T-cell (primary cell): Measurements from ENCODE around the gene GART. TPM values are rescaled to one million over a fixed set of nuclear protein-coding genes. Genes with fewer than 3 reads are reported as not detected.
"Not testable (repeated sequence)": the region's sequence is repeated elsewhere in the genome, so short reads cannot be mapped to it uniquely, and the experiment has no call there.

Experiments
- ATAC-seq, 4 experiments: fragments of 200-7000 bp in 3 of 4; fragments of 150-1000 bp in 1 of 4; cut with Tn5 transposase; replicated peaks in 1 of 4; 1 replicate in 3 of 4; 2 replicates in 1 of 4; pipeline ENCODE4 v1.10.0; 2021; ENCODE audit warnings: moderate library complexity in 3 of 4, mild to moderate bottlenecking in 2 of 4, moderate number of reproducible peaks in 1 of 4
- CTCF ChIA-PET, 2 donors: fragments of 300-600 bp; sonication (Branson Sonifier 250); formaldehyde crosslinking; loops; one replicate each; lab custom pipeline; 2022; ENCODE audit warnings: antibody characterized with exemption in 2 of 2; lab: Charles Lee
- POLR2A ChIA-PET, 2 donors: fragments of 300-600 bp; sonication (Branson Sonifier 250); formaldehyde crosslinking; loops; one replicate each; lab custom pipeline; 2022; ENCODE audit warnings: antibody characterized with exemption in 2 of 2; lab: Charles Lee
- DNase-seq, 35 experiments: peaks; one replicate each; pipeline versions ENCODE4 v3.0.0 to v3.0.0-alpha.2; 2013 to 2023
- H3K27ac ChIP-seq: one replicate; pipeline ENCODE4 v1.5.1; 2013; ENCODE audit warnings: low read length
- H3K27me3 ChIP-seq, 2 experiments: replicated peaks in 1 of 2; 1 replicate in 1 of 2; 2 replicates in 1 of 2; pipeline versions ENCODE4 v1.6.1 to v1.7.0; 2013; ENCODE audit warnings: low read length in 1 of 2, mixed read lengths in 1 of 2; ENCODE audit not compliant: control insufficient read depth in 2 of 2, insufficient read depth in 2 of 2; ENCODE audit errors: extremely low read depth in 1 of 2
- H3K36me3 ChIP-seq, 2 donors: 1 replicate in 1 of 2; 2 replicates in 1 of 2; pipeline versions ENCODE4 v1.6.1 to v1.7.0; 2013; ENCODE audit warnings: low read length in 1 of 2; ENCODE audit not compliant: control insufficient read depth in 2 of 2, insufficient read depth in 1 of 2; ENCODE audit errors: extremely low read depth in 1 of 2
- H3K4me1 ChIP-seq, 2 experiments: 1 replicate in 1 of 2; 2 replicates in 1 of 2; pipeline versions ENCODE4 v1.6.1 to v1.7.0; 2013; ENCODE audit warnings: low read length in 2 of 2, mixed read lengths in 1 of 2; ENCODE audit not compliant: insufficient read depth in 2 of 2, control insufficient read depth in 1 of 2; ENCODE audit errors: extremely low read depth in 1 of 2
- H3K4me3 ChIP-seq, 2 donors: 1 replicate in 1 of 2; 2 replicates in 1 of 2; pipeline versions ENCODE4 v1.5.1 to v1.7.0; 2013; ENCODE audit warnings: mild to moderate bottlenecking in 2 of 2, low read length in 1 of 2, moderate library complexity in 1 of 2; ENCODE audit not compliant: control insufficient read depth in 1 of 2; ENCODE audit errors: extremely low read depth in 1 of 2
- H3K9me3 ChIP-seq: 2 replicates; pipeline ENCODE4 v1.7.0; 2013
- H3K27ac Mint-ChIP-seq, 2 donors: one replicate each; pipeline ENCODE4 v1.8.0; 2020 to 2021; ENCODE audit warnings: mild to moderate bottlenecking in 2 of 2, mixed read lengths in 2 of 2
- H3K27me3 Mint-ChIP-seq, 2 donors: one replicate each; pipeline ENCODE4 v1.8.0; 2021 to 2022; ENCODE audit warnings: mixed read lengths in 2 of 2
- H3K36me3 Mint-ChIP-seq: one replicate; pipeline ENCODE4 v1.8.0; 2021; ENCODE audit warnings: mixed read lengths
- H3K4me1 Mint-ChIP-seq, 3 donors: one replicate each; pipeline ENCODE4 v1.8.0; 2020 to 2022; ENCODE audit warnings: mixed read lengths in 3 of 3, mild to moderate bottlenecking in 1 of 3
- H3K4me3 Mint-ChIP-seq, 3 donors: one replicate each; pipeline ENCODE4 v1.8.0; 2020 to 2022; ENCODE audit warnings: mild to moderate bottlenecking in 3 of 3, mixed read lengths in 3 of 3, moderate library complexity in 3 of 3
- H3K9me3 Mint-ChIP-seq, 3 donors: one replicate each; pipeline ENCODE4 v1.8.0; 2020 to 2022; ENCODE audit warnings: mixed read lengths in 3 of 3
- WGBS: methylation state at CpG from one replicate; pipeline ENCODE4 v1.1.5; 2013; ENCODE audit warnings: missing lambda C conversion rate; ENCODE audit not compliant: insufficient coverage; 5-methylcytosine and 5-hydroxymethylcytosine counted together
- total RNA-seq, 35 experiments: library from RNA in 6 of 35; stranded (reverse) in 6 of 35; fragments of 120-200 nt in 1 of 35; gene quantifications; one replicate each; pipeline versions ENCODE4 v1.2.1 to v1.2.4 and lab custom pipeline; 2013 to 2026

Gene GART
- total RNA-seq, 5 donors from 2014 or later (not counting 1 experiment from before 2014, with no cell fraction given): 37.6 to 97.4 (median 84.6) TPM

GRCh38 chr21:33578959-33579542, 37.1 kb upstream of the GART start:
- Mint-ChIP-seq H3K27ac (peak overlapping the region; percentile 13 to 27), H3K27me3 (no peaks in the 10 kb centered on the region), H3K9me3 (no peaks in the 10 kb centered on the region), H3K36me3 (peaks cover 20% of the 10 kb centered on the region), H3K4me3 (no peak overlapping the region), H3K4me1 (peaks cover 0 to 3% (median 2%) of the 10 kb centered on the region in 3 donors)
- H3K4me3 ChIP-seq: no peak overlapping the region
- H3K27me3 ChIP-seq: no peaks in the 10 kb centered on the region
- H3K9me3 ChIP-seq: no peaks in the 10 kb centered on the region
- 71% methylated on average over 1 of the region's 7 CpGs for WGBS
- POLR2A ChIA-PET: interaction anchor here (0.5 to 0.7 kb wide), 3 partner anchors 22 to 216 kb away, joined by 4 to 9 read pairs (median 7); no protein-coding TSS in a partner anchor
- ATAC-seq (no peak), DNase-seq (no peak)
- H3K27ac ChIP-seq: no peak overlapping the region
- CTCF ChIA-PET: interaction anchor here in 1 of 2 donors (0.6 kb wide), 1 partner anchor 13 kb away, joined by 3 read pairs; no protein-coding TSS in a partner anchor
- H3K36me3 ChIP-seq: peaks cover 0 to 32% of the 10 kb centered on the region in 2 donors
- H3K4me1 ChIP-seq: no peaks in the 10 kb centered on the region

GRCh38 chr21:33578214-33578613, 36.3 kb upstream of the GART start:
- H3K4me1 Mint-ChIP-seq: peaks cover 0 to 6% (median 5%) of the 10 kb centered on the region in 3 donors
- H3K4me1 ChIP-seq: no peaks in the 10 kb centered on the region
- CTCF ChIA-PET: no interaction called here
- no peak overlapping the region for H3K4me3 ChIP-seq
- H3K27me3 Mint-ChIP-seq: no peaks in the 10 kb centered on the region
- no peaks in the 10 kb centered on the region for H3K27me3 ChIP-seq
- H3K27ac Mint-ChIP-seq: peak overlapping the region in 1 of 2 donors; percentile 16
- DNase-seq (no peak), ATAC-seq (no peak)
- no peaks in the 10 kb centered on the region for H3K9me3 ChIP-seq
- POLR2A ChIA-PET: no interaction called here
- no CpG with 5 or more reads among the region's 2 CpGs for WGBS
- H3K36me3 ChIP-seq: peaks cover 0 to 40% of the 10 kb centered on the region in 2 donors
- no peak overlapping the region for H3K27ac ChIP-seq
- no peaks in the 10 kb centered on the region for H3K9me3 Mint-ChIP-seq
- no peak overlapping the region for H3K4me3 Mint-ChIP-seq
- peaks cover 25% of the 10 kb centered on the region for H3K36me3 Mint-ChIP-seq

GRCh38 chr21:33576741-33577141, 34.8 kb upstream of the GART start:
- H3K4me3 Mint-ChIP-seq, POLR2A ChIA-PET: not testable (repeated sequence)

GRCh38 chr21:33572350-33572749, 30.4 kb upstream of the GART start:
- no peaks in the 10 kb centered on the region for H3K9me3 ChIP-seq
- H3K27ac ChIP-seq: no peak overlapping the region
- ATAC-seq (no peak), DNase-seq (no peak)
- ChIA-PET CTCF (interaction anchor here (0.7 to 0.9 kb wide), 3 partner anchors 11 to 917 kb away, joined by 4 to 5 read pairs (median 4); no protein-coding TSS in a partner anchor), POLR2A (interaction anchor here (0.6 to 1.4 kb wide), 6 partner anchors 11 to 277 kb away, joined by 3 to 10 read pairs (median 6); partner anchors contain the start of genes DONSON (in 1 of the 2) and SON (in 1 of the 2))
- no peaks in the 10 kb centered on the region for H3K27me3 ChIP-seq
- Mint-ChIP-seq H3K27me3 (no peaks in the 10 kb centered on the region), H3K4me3 (no peak overlapping the region), H3K27ac (peak overlapping the region; percentile 28 to 44), H3K4me1 (peaks cover 12 to 32% (median 26%) of the 10 kb centered on the region in 3 donors), H3K9me3 (no peaks in the 10 kb centered on the region), H3K36me3 (peaks cover 53% of the 10 kb centered on the region)
- H3K4me3 ChIP-seq: no peak overlapping the region
- no CpG with 5 or more reads among the region's 3 CpGs for WGBS
- peaks cover 6 to 82% of the 10 kb centered on the region in 2 donors for H3K36me3 ChIP-seq
- peaks cover 0 to 10% of the 10 kb centered on the region in 2 experiments for H3K4me1 ChIP-seq

More at GRCh38 chr21:33576741-33577141, 34.8 kb upstream of the GART start:
- H3K4me3 ChIP-seq, DNase-seq, H3K9me3 Mint-ChIP-seq, ATAC-seq, H3K27me3 ChIP-seq, CTCF ChIA-PET, H3K9me3 ChIP-seq, H3K27ac ChIP-seq, H3K4me1 ChIP-seq, H3K4me1 Mint-ChIP-seq, H3K27ac Mint-ChIP-seq, H3K27me3 Mint-ChIP-seq: not testable (repeated sequence)
- H3K36me3 Mint-ChIP-seq: peaks cover 30% of the 10 kb centered on the region
- no CpG with 5 or more reads among the region's 2 CpGs for WGBS
- peaks cover 0 to 50% of the 10 kb centered on the region in 2 donors for H3K36me3 ChIP-seq

- Histone ChIP-seq H3K4me1 (peaks cover 0 to 10% of the 10 kb centered on the region in 2 experiments), H3K27ac (no peak overlapping the region), H3K36me3 (peaks cover 9 to 68% of the 10 kb centered on the region in 2 donors), H3K27me3 (no peaks in the 10 kb centered on the region), H3K9me3 (no peaks in the 10 kb centered on the region), H3K4me3 (no peak overlapping the region)
- no peak overlapping the region for H3K4me3 Mint-ChIP-seq
- POLR2A ChIA-PET: interaction anchor here in 1 of 2 donors (0.5 kb wide), 1 partner anchor 11 kb away, joined by 7 read pairs; no protein-coding TSS in a partner anchor
- peaks cover 12 to 38% (median 35%) of the 10 kb centered on the region in 3 donors for H3K4me1 Mint-ChIP-seq
- H3K27ac Mint-ChIP-seq: peak overlapping the region; percentile 42 to 72
- H3K36me3 Mint-ChIP-seq: peaks cover 43% of the 10 kb centered on the region
- DNase-seq: no peak
- H3K9me3 Mint-ChIP-seq: no peaks in the 10 kb centered on the region
- WGBS: 94% methylated on average over 4 of the region's 5 CpGs
- H3K27me3 Mint-ChIP-seq: no peaks in the 10 kb centered on the region
- CTCF ChIA-PET: interaction anchor here in 1 of 2 donors (1.1 kb wide), 1 partner anchor 12 kb away, joined by 4 read pairs; no protein-coding TSS in a partner anchor
- ATAC-seq: no peak
Observed at GRCh38 chr21:33569991-33570390, 28.1 kb upstream of the GART start.

GRCh38 chr21:33568448-33568847, 26.5 kb upstream of the GART start:
- H3K4me1 Mint-ChIP-seq: peaks cover 15 to 38% (median 38%) of the 10 kb centered on the region in 3 donors
- ChIA-PET POLR2A (interaction anchor here in 1 of 2 donors (0.5 kb wide), 1 partner anchor 25 kb away, joined by 7 read pairs; no protein-coding TSS in a partner anchor), CTCF (interaction anchor here in 1 of 2 donors (0.6 kb wide), 1 partner anchor 29 kb away, joined by 3 read pairs; no protein-coding TSS in a partner anchor)
- H3K4me3 Mint-ChIP-seq: no peak overlapping the region
- H3K27me3 Mint-ChIP-seq: no peaks in the 10 kb centered on the region
- H3K9me3 Mint-ChIP-seq: no peaks in the 10 kb centered on the region
- WGBS: no CpG with 5 or more reads among the region's 2 CpGs
- peaks cover 33% of the 10 kb centered on the region for H3K36me3 Mint-ChIP-seq
- no peaks in the 10 kb centered on the region for H3K9me3 ChIP-seq
- no peaks in the 10 kb centered on the region for H3K27me3 ChIP-seq
- no peak for DNase-seq
- H3K4me1 ChIP-seq: peaks cover 0 to 10% of the 10 kb centered on the region in 2 experiments
- H3K27ac Mint-ChIP-seq: no peak overlapping the region
- H3K36me3 ChIP-seq: peaks cover 9 to 63% of the 10 kb centered on the region in 2 donors
- ATAC-seq: no peak
- H3K27ac ChIP-seq: no peak overlapping the region
- H3K4me3 ChIP-seq: no peak overlapping the region
